ENCODE data around the gene GAREM1.

DNA sequence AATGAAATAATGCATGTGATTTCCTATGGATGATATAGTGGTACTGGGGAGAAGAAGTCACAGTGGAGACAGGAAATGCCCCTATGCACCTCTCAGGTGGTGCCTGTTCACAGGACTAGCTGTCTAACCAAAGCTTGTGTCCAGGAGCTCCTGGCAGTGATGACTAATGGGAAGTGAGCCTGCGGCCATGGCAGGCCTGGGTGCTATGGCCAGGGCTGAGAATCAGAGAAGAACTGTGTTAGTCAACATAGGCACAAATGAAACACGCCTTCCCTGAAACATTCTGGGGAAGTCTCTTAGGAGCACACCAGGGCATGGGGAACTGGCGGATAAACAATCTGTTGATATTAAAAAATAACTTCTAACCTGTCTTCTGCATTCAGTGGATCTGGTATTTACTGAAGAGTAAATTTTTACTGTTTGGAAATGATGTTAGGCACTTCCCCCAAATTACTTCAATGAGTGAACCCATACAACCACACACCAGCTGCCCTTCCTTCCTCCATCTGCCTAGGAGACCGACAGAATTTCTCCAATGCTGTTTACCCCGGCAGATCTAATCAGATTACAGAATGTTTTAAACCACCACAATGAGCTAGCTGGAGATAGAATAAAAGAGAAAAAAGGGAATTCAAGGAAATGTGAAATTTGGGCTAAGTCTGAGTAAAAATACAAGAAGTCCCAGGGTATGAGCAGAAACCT is 213.4 kb downstream of the GAREM1 start:
- TF ChIP-seq, protein P1, sequence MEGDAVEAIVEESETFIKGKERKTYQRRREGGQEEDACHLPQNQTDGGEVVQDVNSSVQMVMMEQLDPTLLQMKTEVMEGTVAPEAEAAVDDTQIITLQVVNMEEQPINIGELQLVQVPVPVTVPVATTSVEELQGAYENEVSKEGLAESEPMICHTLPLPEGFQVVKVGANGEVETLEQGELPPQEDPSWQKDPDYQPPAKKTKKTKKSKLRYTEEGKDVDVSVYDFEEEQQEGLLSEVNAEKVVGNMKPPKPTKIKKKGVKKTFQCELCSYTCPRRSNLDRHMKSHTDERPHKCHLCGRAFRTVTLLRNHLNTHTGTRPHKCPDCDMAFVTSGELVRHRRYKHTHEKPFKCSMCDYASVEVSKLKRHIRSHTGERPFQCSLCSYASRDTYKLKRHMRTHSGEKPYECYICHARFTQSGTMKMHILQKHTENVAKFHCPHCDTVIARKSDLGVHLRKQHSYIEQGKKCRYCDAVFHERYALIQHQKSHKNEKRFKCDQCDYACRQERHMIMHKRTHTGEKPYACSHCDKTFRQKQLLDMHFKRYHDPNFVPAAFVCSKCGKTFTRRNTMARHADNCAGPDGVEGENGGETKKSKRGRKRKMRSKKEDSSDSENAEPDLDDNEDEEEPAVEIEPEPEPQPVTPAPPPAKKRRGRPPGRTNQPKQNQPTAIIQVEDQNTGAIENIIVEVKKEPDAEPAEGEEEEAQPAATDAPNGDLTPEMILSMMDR (IDR thresholded peaks at IDR 0.05), result no peak
- TF ChIP-seq POLR2A (IDR thresholded peaks at IDR 0.05), result no peak
